Type B pancreatic cell (in vitro differentiated cells): ENCODE results near the gene CREB5. TPM values are rescaled to one million over a fixed set of nuclear protein-coding genes. Genes with fewer than 3 reads are reported as not detected.
A peak's percentile ranks its signal among the peaks of the same experiment; 100 is the strongest.

Experiments used
- DNase-seq: peaks from one replicate; pipeline ENCODE4 v3.0.0; 2021; ENCODE audit warnings: mixed read lengths; ENCODE audit not compliant: unreplicated experiment; ENCODE audit errors: extremely low spot score
- H3K27ac Mint-ChIP-seq: 2 replicates; pipeline ENCODE4 v1.8.0; 2021; ENCODE audit warnings: mild to moderate bottlenecking, mixed read lengths
- H3K27me3 Mint-ChIP-seq: 2 replicates; pipeline ENCODE4 v1.8.0; 2021; ENCODE audit warnings: mixed read lengths
- H3K36me3 Mint-ChIP-seq: 2 replicates; pipeline ENCODE4 v1.8.0; 2021; ENCODE audit warnings: mixed read lengths
- H3K4me1 Mint-ChIP-seq: one replicate; pipeline ENCODE4 v1.8.0; 2021; ENCODE audit warnings: mixed read lengths; ENCODE audit not compliant: unreplicated experiment
- H3K4me3 Mint-ChIP-seq: 2 replicates; pipeline ENCODE4 v1.8.0; 2021; ENCODE audit warnings: mild to moderate bottlenecking, mixed read lengths
- H3K9me3 Mint-ChIP-seq: 2 replicates; pipeline ENCODE4 v1.8.0; 2021; ENCODE audit warnings: mixed read lengths
- total RNA-seq: library from RNA; stranded (reverse); gene quantifications from 2 replicates; pipeline ENCODE4 v1.2.1, GENCODE V29; 2021; ENCODE audit warnings: low replicate concordance
- TF ChIP-seq, protein P1 (sequence below): fragments of 200-600 bp; sonication (generic); conservative IDR thresholded peaks from 2 replicates; pipeline ENCODE4 v1.5.0; 2021; ENCODE audit warnings: antibody characterized with exemption, mild to moderate bottlenecking

The CREB5 gene
- total RNA-seq, 1 donor from 2014 or later, result 31.0 TPM

DNA sequence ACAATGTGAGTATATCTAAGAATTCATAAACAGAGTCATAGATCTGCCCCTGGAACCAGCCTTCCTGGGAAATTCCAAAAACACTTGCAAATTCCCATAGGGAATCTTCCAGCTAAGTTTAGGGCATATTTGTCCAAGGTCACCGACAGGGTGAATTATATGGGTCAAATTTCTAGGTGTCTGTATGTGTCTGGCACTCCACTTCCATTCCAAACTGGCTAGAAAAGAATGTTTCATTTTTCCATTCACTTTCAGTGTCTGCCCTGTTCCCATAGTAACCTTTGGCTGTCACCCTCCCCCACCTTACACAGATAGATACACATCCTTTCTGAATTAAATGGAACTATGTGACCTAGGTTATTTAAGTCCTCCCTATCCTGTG is 230.9 kb downstream of the CREB5 start:
- Mint-ChIP-seq H3K4me1 (peaks cover 15% of the 10 kb centered on the region), H3K36me3 (no peaks in the 10 kb centered on the region), H3K4me3 (peak overlapping the region; percentile 2), H3K9me3 (no peaks in the 10 kb centered on the region), H3K27me3 (no peaks in the 10 kb centered on the region), H3K27ac (peak overlapping the region; percentile 52)
- DNase-seq, result no peak
- TF ChIP-seq, protein P1, sequence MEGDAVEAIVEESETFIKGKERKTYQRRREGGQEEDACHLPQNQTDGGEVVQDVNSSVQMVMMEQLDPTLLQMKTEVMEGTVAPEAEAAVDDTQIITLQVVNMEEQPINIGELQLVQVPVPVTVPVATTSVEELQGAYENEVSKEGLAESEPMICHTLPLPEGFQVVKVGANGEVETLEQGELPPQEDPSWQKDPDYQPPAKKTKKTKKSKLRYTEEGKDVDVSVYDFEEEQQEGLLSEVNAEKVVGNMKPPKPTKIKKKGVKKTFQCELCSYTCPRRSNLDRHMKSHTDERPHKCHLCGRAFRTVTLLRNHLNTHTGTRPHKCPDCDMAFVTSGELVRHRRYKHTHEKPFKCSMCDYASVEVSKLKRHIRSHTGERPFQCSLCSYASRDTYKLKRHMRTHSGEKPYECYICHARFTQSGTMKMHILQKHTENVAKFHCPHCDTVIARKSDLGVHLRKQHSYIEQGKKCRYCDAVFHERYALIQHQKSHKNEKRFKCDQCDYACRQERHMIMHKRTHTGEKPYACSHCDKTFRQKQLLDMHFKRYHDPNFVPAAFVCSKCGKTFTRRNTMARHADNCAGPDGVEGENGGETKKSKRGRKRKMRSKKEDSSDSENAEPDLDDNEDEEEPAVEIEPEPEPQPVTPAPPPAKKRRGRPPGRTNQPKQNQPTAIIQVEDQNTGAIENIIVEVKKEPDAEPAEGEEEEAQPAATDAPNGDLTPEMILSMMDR, result no peak

DNA sequence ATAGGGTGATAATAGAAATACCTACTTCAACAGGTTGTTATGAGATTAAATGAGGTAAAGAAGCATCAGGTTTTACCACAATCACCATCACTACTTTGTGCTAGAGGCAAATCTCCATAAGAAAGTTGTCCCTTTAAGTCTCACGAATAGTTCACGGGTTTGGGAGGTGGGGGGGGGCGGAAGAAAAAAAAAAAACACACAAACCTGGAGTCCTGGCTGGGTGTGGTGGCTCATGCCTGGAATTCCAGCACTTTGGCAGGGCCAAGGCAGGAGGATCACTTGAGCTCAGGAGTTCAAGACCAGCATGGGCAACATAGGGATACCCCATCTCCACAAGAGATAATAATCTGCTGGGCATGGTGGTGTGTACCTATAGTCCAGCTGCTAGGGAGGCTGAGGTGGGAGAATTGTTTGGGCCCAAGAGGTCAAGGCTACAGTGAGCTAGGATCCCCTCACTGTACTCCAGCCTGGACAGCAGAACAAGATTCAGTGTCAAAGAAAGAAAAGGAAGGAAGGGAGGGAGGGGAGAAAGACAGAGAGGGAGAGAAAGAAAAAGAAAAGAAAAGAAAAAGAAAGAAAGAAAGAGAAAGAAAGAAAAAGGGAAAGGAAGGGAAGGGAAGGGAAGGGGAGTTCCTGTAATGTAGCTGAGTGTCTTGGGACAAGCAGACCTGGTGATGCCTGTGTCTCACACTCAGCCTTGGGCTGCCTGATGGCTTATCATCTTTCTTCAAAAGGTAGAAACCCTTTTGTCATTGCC is 231.4 kb downstream of the CREB5 start:
- TF ChIP-seq, protein P1, result no peak
- Mint-ChIP-seq H3K4me3 (peak overlapping the region; percentile 2), H3K36me3 (no peaks in the 10 kb centered on the region), H3K9me3 (no peaks in the 10 kb centered on the region), H3K27me3 (no peaks in the 10 kb centered on the region), H3K4me1 (peaks cover 15% of the 10 kb centered on the region), H3K27ac (peak overlapping the region; percentile 52)
- DNase-seq, result no peak

DNA sequence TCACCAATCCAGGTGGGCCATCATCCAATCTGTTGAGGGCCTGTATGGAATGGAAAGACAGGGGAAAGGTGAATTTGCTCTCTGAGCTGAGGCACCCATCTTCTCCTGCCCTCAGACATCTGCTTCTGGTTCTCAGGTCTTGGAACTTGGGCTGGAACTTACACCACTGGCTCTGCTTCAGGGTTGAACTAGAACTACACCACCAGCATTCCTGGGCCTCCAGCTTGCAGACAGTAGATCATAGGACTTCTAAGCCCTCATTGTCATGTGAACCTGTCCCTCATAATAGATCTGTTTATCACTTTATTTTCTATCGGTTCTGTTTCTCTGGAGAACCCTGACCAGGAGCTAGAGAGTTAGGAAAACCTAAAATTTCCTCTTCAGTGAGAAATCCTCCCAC is 233.5 kb downstream of the CREB5 start:
- H3K27me3 Mint-ChIP-seq, result no peaks in the 10 kb centered on the region
- no peaks in the 10 kb centered on the region for H3K9me3 Mint-ChIP-seq
- TF ChIP-seq, protein P1, result no peak
- H3K4me3 Mint-ChIP-seq, result no peak overlapping the region
- no peaks in the 10 kb centered on the region for H3K36me3 Mint-ChIP-seq
- peaks cover 15% of the 10 kb centered on the region for H3K4me1 Mint-ChIP-seq
- H3K27ac Mint-ChIP-seq, result no peak overlapping the region
- DNase-seq, result no peak

DNA sequence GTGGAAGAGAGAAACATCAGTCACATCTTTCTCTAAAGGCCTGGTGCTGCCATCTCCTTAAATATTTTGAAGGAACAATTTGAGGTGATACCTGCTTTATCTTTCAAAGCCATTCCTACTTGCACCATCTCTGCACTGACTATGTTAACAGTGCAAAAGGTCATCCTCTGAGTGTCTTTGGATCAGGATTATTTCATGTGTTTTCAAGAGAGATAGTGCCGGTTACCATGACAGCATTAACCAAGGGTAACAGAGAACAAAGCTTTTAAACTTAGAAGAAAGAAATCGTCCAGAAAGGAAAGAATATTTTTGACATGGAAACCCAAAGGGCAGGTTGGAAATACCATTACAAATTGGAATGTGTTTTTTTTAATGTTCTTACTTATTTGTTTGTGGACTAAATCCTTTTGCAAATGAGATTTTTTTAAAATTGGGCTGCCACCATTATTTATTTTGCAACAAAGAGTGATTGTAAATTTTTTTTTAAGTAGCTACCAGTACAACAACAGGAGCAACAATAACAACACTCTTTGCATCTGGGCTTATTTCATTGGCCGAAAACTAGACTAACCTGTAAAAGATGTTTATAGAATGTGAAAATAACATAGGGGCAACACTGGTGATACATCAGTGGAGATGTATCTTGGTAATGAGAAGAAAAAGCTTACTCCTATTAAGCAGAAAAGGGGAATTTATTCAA is 234.2 kb downstream of the CREB5 start:
- no peaks in the 10 kb centered on the region for H3K9me3 Mint-ChIP-seq
- no peak overlapping the region for H3K27ac Mint-ChIP-seq
- no peaks in the 10 kb centered on the region for H3K27me3 Mint-ChIP-seq
- H3K4me1 Mint-ChIP-seq, result peaks cover 15% of the 10 kb centered on the region
- no peak overlapping the region for H3K4me3 Mint-ChIP-seq
- no peak for DNase-seq
- TF ChIP-seq, protein P1, result no peak
- H3K36me3 Mint-ChIP-seq, result no peaks in the 10 kb centered on the region

DNA sequence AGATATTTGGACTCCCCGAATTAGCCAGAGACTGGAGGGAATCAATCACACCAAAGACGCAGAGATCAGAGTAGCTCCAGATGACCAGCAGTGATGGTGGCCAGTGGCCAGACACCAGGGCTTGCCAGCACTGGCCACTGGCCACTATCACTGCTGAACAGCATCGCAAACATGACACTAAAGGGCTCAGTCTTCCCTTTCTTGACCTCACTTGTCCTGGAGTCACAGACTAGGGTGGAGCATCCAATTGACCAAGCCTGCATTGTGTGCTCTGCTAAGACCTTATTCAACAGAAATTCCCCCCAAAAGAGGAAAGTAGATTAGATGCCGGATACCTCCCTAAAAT is 234.7 kb downstream of the CREB5 start:
- H3K4me3 Mint-ChIP-seq, result no peak overlapping the region
- H3K27me3 Mint-ChIP-seq, result no peaks in the 10 kb centered on the region
- TF ChIP-seq, protein P1, result no peak
- no peak overlapping the region for H3K27ac Mint-ChIP-seq
- no peaks in the 10 kb centered on the region for H3K9me3 Mint-ChIP-seq
- H3K4me1 Mint-ChIP-seq, result peaks cover 15% of the 10 kb centered on the region
- DNase-seq, result no peak
- H3K36me3 Mint-ChIP-seq, result no peaks in the 10 kb centered on the region
